ENCODE results near the gene HSP90AB1.

- TF ChIP-seq CTCF (IDR thresholded peaks at IDR 0.05): no peak
- TF ChIP-seq POLR2AphosphoS5 (IDR thresholded peaks at IDR 0.05; ENCODE audit: insufficient read depth in 1 of 2, low read depth in 1 of 2): no peak
Observed at GRCh38 chr6:44284867-44285266, 38.0 kb downstream of the HSP90AB1 start.
